Esophagus muscularis mucosa (tissue), 4 donors: ENCODE measurements around the gene MMS19.

Source experiments
- EP300 ChIP-seq: sonication (generic); formaldehyde crosslinking; IDR thresholded peaks from one replicate; pipeline ENCODE4 v1.6.1; 2017; ENCODE audit warnings: antibody characterized with exemption
- POLR2AphosphoS5 ChIP-seq, 2 donors: sonication (generic); formaldehyde crosslinking; IDR thresholded peaks; one replicate each; pipeline ENCODE4 v1.6.1; 2017; ENCODE audit warnings: antibody characterized with exemption in 2 of 2
- TF ChIP-seq, protein P1 (sequence below), 3 experiments: fragments of 200-600 bp in 2 of 3; fragments of 450-650 bp in 1 of 3; sonication (generic) in 2 of 3; IDR thresholded peaks; one replicate each; pipeline ENCODE4 v1.5.1; 2017 to 2019; ENCODE audit warnings: antibody characterized with exemption in 3 of 3, mild to moderate bottlenecking in 2 of 3, moderate library complexity in 1 of 3

DNA sequence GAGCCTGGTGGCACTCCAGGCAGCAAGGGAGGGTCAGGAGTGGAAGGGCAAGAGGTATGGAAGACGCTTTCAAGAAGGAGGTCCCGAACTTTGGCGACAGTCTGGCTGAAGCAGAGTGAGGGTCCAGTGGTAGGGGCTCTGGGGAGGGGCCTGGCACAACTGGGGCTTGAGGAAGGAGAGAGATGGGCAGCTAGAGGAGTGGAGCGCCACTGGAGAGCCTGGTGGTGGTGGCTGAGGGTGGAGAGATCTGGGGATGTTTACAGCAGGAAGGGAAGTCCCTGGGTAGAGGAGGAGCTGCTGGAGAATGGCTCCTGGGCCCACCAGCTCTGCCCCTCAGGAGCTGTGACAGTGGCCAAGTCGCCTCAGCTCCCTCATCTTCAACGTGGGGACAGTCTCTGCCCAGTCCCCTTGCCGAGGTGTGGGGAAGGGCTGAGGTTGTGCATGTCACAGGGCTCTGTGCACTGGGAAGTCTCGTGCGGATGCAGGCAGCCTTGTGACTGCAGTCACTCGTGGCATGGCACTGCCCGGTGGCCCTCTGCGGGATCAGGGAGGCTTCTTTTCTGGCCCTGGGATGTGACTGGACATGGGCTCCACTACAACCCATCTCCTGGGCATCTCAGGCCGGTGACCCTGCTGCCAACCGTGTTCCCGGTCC lies 19.0 kb upstream of the MMS19 start:
- TF ChIP-seq POLR2AphosphoS5 (IDR thresholded peaks at IDR 0.05) (no peak), EP300 (no peak)
- TF ChIP-seq, protein P1, sequence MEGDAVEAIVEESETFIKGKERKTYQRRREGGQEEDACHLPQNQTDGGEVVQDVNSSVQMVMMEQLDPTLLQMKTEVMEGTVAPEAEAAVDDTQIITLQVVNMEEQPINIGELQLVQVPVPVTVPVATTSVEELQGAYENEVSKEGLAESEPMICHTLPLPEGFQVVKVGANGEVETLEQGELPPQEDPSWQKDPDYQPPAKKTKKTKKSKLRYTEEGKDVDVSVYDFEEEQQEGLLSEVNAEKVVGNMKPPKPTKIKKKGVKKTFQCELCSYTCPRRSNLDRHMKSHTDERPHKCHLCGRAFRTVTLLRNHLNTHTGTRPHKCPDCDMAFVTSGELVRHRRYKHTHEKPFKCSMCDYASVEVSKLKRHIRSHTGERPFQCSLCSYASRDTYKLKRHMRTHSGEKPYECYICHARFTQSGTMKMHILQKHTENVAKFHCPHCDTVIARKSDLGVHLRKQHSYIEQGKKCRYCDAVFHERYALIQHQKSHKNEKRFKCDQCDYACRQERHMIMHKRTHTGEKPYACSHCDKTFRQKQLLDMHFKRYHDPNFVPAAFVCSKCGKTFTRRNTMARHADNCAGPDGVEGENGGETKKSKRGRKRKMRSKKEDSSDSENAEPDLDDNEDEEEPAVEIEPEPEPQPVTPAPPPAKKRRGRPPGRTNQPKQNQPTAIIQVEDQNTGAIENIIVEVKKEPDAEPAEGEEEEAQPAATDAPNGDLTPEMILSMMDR (IDR thresholded peaks at IDR 0.05) = no peak
